NCI-H1105 (cell line): Measurements from ENCODE around the gene HS1BP3.

ENCODE experiments used
- DNase-seq: peaks from one replicate; lab custom pipeline; 2025; lab: John Stamatoyannopoulos, UW

The HS1BP3 gene

GRCh38 chr2:20674974-20675679 is 24.2 kb upstream of the HS1BP3 start:
- no peak for DNase-seq

- DNase-seq = no peak
These were observed 23.5 kb upstream of the HS1BP3 start for GRCh38 chr2:20674309-20674965.

- no peak for DNase-seq
These were observed 22.9 kb upstream of the HS1BP3 start for GRCh38 chr2:20673686-20674308.

GRCh38 chr2:20672201-20672951 is 21.5 kb upstream of the HS1BP3 start:
- no peak for DNase-seq

- no peak for DNase-seq
These were observed 20.8 kb upstream of the HS1BP3 start for GRCh38 chr2:20671736-20672080.

- no peak for DNase-seq
These were observed 20.3 kb upstream of the HS1BP3 start for GRCh38 chr2:20671036-20671735.

GRCh38 chr2:20670315-20671035 is 19.6 kb upstream of the HS1BP3 start:
- DNase-seq = no peak

GRCh38 chr2:20669562-20670314 is 18.8 kb upstream of the HS1BP3 start:
- DNase-seq = no peak

GRCh38 chr2:20668871-20669475 is 18.1 kb upstream of the HS1BP3 start:
- no peak for DNase-seq

GRCh38 chr2:20668451-20668850 is 17.6 kb upstream of the HS1BP3 start:
- DNase-seq = no peak

GRCh38 chr2:20667531-20668401 is 16.9 kb upstream of the HS1BP3 start:
- DNase-seq = no peak

- DNase-seq = no peak
These were observed 16.2 kb upstream of the HS1BP3 start for GRCh38 chr2:20667151-20667530.

GRCh38 chr2:20666304-20667150 is 15.6 kb upstream of the HS1BP3 start, which contains the start of gene GDF7:
Gene GDF7, plus strand, starts transcription at chr2:20667144. Its CDS starts 96 bp downstream, at chr2:20667240.
- DNase-seq = no peak

GRCh38 chr2:20666005-20666303 is 15.1 kb upstream of the HS1BP3 start:
- DNase-seq = no peak

GRCh38 chr2:20665243-20666004 is 14.5 kb upstream of the HS1BP3 start:
- DNase-seq = no peak

- DNase-seq = no peak
These were observed 13.7 kb upstream of the HS1BP3 start for GRCh38 chr2:20664431-20665242.

- no peak for DNase-seq
These were observed 13.1 kb upstream of the HS1BP3 start for GRCh38 chr2:20664071-20664390.
